Fibroblast of villous mesenchyme (primary cell): ENCODE measurements around the gene ITSN2. TPM values are rescaled to one million over a fixed set of nuclear protein-coding genes. Genes with fewer than 3 reads are reported as not detected.

Source experiments
- DNase-seq: peaks from one replicate; pipeline ENCODE4 v3.0.0-alpha.2; 2010; ENCODE audit warnings: low read depth
- H3K4me3 ChIP-seq: 2 replicates; pipeline ENCODE4 v1.5.1; 2011; ENCODE audit warnings: low read depth, mild to moderate bottlenecking, low read length
- CTCF ChIP-seq: IDR thresholded peaks from 2 replicates; pipeline ENCODE4 v1.5.1; 2012; ENCODE audit warnings: low read depth, mild to moderate bottlenecking, low read length; ENCODE audit not compliant: insufficient read depth
- total RNA-seq: library from RNA; depleted of rRNA; stranded (reverse); fragments of >200 nt; gene quantifications from 2 replicates; pipeline ENCODE4 v1.2.3, GENCODE V29; 2012

The ITSN2 gene
- total RNA-seq, 1 donor = 35.8 TPM

- DNase-seq = peak; percentile 4
- TF ChIP-seq CTCF = no peak
- H3K4me3 ChIP-seq = no peak overlapping the region
Measured at GRCh38 chr2:24239553-24239952, 120.8 kb downstream of the ITSN2 start.

GRCh38 chr2:24238158-24238557 is 122.2 kb downstream of the ITSN2 start:
- no peak overlapping the region for H3K4me3 ChIP-seq
- TF ChIP-seq CTCF = no peak
- no peak for DNase-seq

DNA sequence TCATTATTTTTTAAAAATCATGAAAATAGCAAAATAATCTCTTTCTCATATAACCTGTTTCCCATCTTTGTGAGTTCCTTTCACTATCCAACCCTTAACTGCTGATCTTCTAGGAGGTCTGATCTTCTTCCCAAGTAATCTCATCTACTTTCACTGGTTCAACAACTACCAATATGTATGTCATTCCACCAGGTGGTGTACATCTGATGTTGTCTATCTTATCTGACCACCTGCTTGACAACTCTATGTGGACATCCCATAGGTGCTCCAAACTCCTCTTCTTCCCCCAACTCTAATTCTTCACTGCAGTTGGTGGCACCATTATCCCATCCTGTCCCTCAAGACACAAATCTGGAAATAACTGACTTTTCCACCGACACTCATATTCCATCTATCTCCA is 123.0 kb downstream of the ITSN2 start:
- no peak overlapping the region for H3K4me3 ChIP-seq
- no peak for TF ChIP-seq CTCF
- DNase-seq = no peak

- TF ChIP-seq CTCF = no peak
- no peak overlapping the region for H3K4me3 ChIP-seq
- no peak for DNase-seq
Measured at GRCh38 chr2:24233321-24233720, 127.0 kb downstream of the ITSN2 start.

DNA sequence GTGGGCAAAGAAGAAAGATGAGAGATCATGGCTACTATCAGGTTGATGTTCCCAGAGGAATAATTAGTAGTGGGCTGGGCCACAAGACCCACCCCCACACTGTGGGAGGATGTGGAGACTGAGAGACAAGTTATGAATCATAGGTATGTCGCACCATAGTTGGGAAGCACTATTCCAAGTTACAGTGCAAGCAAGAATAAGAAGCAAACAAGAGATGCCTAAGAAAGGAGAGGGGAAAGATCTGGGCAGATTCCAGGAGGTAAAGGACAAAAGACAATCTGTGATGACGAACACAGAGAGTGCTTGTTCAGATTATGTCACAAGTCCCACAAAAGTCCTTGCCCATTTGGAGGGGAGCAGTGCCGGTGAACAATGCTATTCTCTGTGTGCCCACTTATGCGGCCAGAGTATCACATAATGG is 128.9 kb downstream of the ITSN2 start:
- H3K4me3 ChIP-seq = no peak overlapping the region
- no peak for TF ChIP-seq CTCF
- DNase-seq = peak; percentile 8

GRCh38 chr2:24228470-24228869 is 131.9 kb downstream of the ITSN2 start:
- peak; percentile 16 for DNase-seq
- no peak overlapping the region for H3K4me3 ChIP-seq
- TF ChIP-seq CTCF = peak; percentile 32

- no peak for DNase-seq
- no peak for TF ChIP-seq CTCF
- H3K4me3 ChIP-seq = no peak overlapping the region
Measured at GRCh38 chr2:24225499-24226242, 134.7 kb downstream of the ITSN2 start.
